HG02623 (cell line): ENCODE data around the gene TMCC3.
"Not testable (repeated sequence)": the region's sequence is repeated elsewhere in the genome, so short reads cannot be mapped to it uniquely, and the experiment has no call there.

ENCODE experiments used
- ATAC-seq: cut with Tn5 transposase; IDR thresholded peaks from one replicate; pipeline ENCODE4 v1.9.1; 2021; ENCODE audit warnings: moderate library complexity; ENCODE audit not compliant: unreplicated experiment

TMCC3 gene

DNA sequence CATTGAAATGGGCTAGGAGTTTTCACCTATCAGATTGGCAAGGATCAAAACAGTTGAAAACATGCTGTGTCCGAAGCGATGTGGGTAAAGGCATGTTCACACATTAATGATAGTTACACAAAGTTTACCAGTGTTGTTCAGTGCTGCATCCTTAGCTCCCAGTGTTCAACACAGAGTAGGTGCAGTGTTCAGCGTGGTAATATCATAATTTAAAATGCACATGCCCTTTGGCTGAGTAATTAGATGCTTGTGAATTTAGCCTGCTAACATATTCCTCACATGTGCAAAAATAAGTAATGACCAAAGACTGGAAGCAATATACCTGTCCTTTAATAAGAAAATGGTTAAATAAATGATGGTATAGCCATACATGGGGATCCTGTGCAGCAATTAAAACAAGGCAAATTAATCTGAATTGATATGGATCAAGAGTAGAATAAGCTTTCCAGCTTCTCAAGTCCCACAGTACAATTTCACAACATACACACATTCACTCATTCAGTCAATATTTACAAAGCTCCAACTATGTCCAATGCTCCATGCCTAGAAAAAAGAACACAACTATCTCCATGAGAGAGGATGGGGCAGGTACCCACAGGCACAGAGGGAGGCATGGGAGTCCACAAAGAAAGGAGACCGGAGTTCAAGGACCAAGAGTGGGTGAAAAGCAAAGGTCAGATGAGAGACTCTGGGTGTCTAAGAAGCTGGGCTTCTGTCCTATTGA, 12.8 kb downstream of the TMCC3 start:
- ATAC-seq, result no peak

DNA sequence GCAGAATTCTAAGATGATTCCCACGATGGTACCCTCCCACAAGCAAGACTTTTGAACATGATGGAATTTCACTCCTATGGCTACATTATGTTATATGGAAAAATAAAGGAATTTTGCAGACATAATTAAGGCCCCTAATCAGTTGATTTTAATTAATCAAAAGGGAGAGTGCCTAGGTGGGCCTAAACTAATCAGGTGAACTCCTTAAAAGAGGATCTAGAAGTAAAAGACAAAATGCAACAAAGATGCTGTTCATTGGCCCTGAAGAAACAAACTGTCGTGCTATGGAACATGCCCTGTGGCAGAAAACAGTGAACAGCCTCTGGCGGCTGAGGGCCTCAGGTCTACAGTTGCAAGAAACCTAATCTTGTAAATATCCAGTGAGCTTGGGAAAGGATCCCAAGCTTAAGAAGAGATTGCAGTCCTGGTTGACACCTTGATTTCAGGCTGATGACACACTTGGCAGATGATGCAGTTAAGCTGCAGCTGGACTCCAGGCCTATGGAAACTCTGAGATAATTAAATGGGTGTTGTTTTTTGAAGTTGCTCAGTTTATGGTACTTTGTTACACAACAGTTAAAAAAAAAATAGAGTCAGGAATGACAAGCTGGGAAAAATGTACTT, 13.8 kb downstream of the TMCC3 start:
- ATAC-seq, result no peak

DNA sequence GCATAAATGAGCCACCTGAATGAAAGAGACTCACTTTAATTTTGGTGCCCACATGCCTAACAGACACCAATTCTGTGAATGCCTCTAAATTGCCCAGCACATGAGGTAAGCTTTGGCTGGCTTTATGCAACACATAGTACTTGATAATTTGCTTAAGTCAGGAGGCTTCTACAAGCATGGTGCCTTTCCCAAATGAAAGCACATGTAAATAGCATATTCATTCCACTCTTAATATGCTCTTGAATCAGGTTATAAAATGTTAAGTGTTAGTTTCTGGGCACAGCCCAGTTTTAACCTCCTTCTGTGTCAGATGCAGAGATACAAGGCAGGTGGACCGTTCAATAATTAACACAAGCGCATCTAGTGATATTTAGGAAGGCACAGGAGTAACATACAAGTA, 15.6 kb downstream of the TMCC3 start:
- ATAC-seq, result no peak

DNA sequence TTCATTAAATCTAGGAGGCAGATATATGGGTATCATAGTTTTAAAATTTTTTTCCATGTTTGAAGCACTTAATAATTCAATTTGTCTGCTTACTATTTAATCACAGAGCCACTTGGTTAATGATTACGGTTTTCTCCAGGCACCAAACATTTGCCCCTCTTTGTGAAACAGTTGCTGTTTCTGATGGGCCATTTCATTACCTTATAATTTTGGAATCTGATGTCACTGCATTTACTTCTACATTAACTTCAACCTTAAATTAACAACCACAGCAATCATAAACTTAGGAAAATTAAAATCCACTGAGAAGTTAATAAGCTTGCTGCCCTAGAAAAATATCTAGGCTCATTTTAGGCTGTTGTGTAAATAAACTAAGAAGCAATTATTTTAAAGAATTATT, 17.0 kb downstream of the TMCC3 start:
- no peak for ATAC-seq

DNA sequence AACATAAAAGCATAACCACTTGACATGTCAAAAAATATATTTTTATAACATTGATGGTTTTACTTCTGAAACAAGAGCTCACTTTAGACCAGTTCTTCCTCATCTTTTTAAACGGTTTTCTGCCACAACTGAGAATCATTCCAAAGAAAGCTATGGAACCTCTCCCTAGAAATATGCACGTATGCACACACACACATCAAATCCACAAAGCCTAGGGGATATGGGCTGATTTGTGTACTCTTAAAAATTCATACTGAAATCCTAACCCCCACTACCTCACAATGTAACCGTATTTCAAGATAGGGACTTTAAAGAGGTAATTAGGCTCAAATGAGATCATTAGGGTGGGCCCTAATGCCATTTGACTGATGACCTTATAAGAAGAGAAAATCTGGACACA, 19.3 kb downstream of the TMCC3 start:
- no peak for ATAC-seq

DNA sequence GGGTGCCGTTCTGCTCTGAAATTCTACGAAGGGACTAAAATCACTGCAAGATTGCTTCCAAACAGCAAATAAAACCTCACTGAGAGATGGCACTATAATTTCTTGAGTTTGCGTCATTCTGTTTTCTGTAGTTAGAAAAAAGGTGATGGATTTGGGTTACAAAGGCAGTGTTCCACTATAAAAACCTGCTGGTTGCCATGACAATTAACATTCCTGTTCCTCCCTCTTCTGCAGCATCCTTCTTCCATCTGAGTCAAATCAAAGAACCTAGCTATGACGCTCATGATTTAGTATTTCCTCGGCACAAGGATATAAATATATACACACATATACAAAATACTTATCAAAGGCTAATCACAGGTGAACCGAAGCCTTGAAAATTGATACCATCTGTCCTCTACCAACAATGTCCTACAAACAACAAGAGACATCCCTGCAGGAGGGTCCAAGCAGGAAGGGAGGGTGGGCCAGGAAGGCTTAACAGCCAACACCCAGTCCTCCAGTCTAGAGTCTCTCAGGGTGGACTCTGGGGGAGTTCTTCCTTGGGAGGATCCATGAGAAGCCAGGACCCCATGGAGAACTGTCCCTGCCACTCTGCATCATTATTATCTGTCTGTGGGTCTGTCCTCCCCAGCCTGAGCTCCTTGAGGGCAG, 21.4 kb downstream of the TMCC3 start:
- no peak for ATAC-seq

DNA sequence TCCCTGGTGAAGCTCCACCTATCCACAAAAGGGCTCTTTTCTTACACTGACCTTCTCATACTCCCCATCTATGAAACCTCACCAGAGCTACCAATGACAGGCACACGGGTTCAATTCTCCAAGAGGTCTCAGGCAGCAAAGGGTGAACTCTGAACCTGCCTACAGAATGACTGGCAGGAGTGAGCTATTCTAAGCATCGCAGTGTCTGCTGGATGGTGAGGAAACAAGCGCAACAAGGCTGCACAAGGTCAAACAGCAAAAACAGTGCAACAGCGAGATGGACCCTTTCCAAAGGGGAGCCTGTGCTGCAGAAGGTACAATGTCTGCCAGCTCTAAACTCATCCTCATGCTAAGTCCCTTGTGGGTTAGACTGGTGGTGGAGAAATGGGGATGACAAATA, 22.0 kb downstream of the TMCC3 start:
- no peak for ATAC-seq

DNA sequence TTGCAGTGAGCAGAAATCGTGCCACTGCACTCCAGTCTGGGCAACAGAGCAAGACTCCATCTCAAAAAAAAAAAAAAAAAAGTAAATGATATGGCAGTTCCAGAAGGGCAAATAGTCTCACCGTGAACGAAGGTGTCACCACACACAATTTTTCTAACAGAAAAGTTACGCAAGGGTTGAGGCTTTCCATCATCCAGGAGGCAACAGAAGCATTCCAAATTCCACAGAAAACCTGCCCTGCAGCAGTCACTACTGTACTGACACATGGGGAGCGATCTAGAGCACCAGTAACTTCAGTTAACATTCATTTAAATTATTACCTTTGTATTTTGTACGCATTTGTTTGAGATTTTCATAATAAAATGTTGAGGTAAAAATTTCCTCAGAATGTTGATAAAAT, 24.8 kb downstream of the TMCC3 start:
- no peak for ATAC-seq

DNA sequence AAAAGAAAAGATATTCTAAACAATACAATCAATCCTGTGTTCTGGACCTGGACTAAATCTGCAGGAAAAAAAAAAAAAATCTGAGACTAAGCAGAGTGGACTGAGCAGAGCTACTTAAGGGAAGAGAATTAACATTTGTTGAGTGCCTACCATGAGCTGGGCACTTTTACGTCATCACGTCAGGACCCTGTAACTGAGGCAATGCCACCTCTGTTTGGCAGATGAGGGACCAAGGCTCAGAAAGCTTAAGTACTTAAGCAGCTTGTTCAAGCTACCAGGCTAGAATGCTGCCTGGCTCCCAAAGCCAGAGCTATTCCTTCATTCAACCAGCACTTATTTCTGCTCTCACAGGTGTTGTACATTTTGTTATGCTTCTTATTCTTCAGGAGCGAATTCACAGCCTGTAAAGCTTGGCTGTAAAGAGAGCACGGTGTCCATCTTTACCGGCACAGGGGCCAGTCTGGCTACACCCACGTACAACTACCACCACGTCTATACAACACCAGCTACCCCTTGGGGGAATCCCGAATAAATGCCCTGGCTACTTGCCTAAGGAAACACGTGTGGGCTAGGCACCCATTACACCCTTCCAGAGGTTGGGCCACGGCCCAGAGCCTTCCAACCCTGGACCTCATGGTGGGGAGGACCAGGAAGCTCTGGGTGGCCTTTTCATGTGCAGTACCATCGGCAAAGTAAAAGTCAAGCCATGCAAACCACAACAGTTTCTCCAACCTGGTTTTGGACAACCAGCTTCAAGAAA, 27.0 kb downstream of the TMCC3 start:
- no peak for ATAC-seq

DNA sequence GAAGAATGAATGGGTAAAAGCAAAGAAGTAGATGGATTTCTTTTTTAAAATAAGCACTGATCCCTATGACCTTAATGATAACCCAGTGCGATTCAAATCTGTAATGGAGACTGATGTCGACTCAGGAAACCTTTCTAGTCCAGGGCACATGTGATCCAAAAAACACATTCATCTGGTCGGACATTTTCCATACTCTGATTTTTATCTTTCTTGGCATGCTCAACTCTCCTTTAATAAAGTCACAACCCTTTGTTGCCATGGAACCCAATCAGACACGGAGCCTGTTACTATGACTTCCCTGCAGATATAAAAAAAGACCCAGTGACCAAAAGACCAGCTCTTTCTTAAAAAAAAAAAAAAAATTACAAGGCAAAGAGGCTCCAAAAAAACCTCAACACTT, 27.9 kb downstream of the TMCC3 start:
- ATAC-seq, result no peak

DNA sequence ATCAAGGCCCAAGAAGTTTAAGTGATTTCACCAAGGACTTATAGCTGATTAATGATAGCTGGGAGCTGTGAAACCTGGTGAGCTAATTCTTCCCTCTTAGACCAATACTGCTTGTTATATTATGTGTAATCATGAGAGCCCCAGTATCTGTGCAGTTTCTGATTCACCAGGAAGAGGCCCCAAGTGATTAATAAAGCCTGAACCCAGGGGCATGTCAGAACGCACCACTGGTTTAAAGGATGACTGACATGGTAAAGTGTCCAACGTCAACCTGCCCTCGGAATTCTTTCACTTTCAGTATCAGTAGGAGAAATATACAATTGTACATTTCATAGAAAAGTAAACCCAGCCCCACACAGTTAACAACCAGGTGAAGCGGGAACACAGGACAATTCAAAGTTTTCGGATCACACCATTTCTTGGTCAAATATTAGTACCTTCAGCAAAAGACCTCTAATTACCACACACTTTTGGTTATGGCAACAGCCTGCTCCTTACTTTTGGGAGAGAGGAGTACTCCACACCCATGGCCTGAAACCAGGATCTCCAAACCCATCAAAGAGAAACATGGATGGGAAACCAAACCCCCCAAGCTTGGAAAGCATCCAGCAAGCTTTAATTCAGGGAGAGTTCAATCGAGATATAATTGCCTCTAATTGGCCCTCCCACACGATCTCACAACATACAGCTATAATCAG, 28.5 kb downstream of the TMCC3 start:
- peak; percentile 94 for ATAC-seq

DNA sequence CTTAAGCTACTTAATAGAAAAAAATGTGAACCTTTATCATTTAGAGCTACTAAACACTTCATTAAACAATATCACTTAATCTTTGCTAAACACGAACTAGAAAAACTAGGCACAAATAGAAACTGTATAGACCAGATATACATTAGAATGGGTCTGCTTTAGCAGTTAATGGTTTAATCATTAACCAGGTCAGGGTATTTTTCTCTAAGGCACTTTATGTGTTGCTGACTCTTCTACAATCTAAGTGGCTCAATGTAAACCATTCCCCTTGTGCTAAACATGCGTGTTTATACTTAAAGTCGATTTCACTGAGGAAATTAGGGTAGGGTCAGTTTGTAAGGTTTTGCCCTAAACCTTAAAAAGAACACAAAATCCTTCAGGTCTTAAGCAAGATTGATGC, 29.7 kb downstream of the TMCC3 start:
- ATAC-seq, result no peak

DNA sequence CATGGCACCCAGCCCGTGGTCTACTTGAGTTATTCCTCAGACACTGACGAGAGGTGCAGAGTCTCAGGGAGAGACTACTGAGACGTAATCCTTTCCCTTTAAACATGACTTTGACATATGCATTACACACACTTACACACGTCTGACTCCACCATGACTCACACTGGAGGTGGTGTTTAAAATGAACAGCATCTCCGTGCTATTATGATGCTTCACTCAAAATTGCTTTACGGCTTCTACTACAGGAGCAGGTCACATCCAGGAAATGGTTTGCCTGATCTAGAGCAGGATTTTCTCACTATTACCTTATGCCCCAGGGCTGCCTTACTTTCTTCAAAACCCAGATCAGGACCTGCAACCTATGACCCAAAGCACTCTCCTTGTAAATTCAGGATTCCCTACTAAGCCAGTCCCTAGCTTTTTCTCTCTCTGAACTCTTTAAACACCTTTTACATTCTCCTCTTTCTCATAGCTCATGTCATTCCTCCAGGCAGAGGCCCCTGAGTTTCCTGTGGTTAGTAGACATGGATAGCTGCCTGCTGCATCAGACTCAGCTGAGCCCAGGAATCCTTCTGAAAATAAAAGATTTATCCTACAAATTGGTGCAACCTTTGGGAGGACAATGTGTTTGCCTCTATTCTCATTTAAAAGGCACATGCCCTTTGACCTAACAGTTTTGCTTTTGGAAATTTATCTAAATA, 31.2 kb downstream of the TMCC3 start:
- ATAC-seq, result no peak

DNA sequence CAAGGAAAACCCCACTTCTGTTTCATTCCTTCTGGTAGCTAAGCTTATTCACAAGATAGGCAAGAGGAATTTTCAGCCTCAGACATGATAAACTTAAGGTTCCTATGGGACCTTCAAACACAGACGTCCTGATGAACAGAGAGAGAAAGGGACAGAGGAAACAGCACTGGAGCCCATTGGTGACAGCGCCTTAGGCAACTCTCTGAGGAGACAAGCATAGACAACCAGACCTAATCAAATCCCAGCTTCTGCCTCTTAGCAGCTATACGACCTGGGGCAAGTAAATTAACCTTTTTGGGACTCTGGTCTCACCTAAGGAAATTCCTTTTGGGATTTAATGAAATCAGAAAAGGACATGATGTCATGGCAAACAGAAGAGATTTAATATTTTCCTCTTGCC, 33.3 kb downstream of the TMCC3 start:
- ATAC-seq, result no peak

DNA sequence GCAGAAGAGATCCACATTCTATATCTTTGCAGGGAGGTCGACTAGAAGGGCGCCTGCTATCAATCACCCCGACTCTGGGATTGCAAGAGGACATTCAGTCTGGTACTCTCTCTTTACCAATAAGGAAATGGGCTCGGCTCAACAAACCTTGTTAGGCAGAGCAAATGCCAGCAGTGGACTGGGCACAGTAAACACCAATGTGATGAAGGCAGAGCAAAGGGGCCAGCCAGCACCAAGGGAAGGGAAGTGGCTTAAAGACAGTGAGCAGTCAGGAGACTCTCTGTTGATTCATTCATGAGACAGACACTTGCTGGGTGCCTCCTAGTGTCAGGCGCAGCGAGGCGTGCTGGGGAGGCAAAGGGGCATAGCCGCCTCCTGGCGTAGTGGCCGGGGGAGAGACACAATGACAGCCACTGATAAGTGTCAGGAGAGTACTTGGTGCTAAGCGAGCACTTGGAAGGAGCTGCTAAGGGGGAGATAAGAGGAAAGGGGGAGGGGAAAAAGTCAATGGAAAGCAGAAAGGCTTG, 34.1 kb downstream of the TMCC3 start:
- ATAC-seq, result no peak

DNA sequence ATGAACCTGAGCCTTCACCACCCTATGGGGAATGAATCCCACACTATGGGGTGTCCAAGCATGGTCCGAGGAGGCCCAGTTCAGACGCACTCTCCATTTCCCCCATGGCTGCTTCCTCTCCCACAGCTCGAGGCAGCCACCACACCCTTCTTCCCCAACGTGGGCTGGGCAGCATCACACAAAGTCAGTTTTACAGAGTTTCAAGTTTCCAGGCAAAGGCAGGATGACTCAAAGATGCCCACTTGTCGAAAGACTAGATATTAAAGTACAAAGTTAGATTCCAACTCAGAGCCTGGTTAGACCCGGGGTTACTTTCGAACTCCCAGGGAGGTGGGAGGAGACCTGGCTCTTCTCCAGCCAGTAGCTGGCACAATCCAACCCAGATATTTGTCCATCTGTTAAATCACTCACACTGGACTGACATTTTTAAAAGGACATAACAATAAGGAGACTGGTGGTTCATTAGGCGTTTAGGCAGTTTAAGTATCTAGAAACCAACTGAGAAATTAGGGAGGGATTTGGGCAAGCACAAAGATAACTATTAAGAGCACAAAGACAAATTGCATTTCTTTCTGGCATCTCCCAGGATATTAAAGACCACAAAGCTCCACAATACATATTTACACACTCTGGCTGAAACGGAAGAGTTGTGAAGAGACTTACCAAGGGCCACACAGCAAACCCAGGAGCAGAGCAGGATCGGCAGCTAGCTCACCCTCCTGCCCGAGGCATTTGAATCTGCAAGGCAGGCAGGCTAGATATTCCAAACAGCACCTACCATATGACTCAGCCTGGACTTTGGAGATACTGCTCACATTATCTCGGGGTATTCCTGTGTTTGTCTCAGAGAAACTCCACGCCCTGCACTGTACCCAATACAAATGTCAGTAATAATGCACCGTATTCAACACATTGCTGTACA, 34.8 kb downstream of the TMCC3 start:
- no peak for ATAC-seq

DNA sequence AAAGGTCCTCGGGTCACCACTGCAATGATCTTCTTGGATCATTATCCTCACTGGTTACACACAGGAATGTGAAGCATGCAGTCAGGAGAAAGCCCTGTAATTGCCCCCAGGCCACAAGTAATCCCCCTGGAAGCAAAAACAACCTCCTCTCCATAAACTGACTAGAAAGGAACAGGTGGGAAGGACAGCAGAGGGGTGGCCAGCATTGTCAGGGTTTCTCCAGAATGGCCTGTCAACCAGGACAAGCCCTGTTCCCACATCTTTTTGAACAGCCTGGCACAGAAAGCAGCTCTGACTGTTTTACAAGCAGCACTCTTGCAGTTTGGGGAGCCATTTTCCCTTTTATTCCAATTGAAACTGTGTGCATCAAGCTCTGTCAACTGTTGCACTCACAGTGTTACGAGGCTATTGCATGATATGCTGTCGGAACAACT, 36.1 kb downstream of the TMCC3 start:
- no peak for ATAC-seq

DNA sequence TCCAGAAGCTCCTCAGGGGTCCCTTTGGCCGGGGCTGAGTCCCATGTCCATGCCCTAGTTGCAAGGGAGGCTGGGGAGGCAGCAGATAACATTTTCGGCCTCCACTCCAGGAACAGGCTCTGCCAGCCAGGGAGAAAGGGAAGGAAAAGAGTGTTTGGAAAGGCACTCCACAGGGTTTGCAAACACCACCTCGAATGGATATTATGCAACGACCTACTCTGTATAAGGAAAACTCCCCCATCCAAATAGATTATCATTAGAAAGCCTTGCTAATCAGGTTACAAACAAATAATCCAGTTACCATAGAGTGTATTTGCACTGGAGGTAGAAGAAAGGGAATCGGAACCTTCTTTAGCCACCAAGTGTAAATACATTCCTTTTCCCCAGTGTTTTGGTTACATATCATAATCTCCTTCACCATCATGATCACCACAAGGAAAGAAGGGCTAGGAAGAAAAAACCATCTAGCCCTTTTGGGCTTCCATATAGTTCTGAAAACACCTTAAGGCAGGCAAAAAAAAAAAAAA, 40.4 kb downstream of the TMCC3 start:
- no peak for ATAC-seq

DNA sequence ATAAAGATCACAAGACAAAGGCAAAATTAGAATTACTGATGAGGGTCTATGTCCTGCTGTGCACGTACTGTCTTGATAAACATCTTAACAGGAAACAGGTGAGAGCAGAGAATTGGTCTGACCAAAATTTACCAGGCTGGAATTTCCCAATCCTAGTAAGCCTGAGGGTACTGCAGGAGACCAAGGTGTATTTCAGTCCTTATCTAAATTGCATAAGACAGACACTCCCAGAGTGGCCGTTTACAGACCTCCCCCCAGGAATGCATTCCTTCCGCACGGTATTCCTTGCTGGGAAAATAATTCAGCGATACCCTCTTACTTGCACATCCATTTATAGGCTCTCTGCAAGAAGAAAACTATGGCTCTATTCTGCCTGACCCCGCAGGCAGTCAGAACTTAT, 43.5 kb downstream of the TMCC3 start:
- not testable (repeated sequence) for ATAC-seq
